ENCODE data around the gene SPINT3.

DNA sequence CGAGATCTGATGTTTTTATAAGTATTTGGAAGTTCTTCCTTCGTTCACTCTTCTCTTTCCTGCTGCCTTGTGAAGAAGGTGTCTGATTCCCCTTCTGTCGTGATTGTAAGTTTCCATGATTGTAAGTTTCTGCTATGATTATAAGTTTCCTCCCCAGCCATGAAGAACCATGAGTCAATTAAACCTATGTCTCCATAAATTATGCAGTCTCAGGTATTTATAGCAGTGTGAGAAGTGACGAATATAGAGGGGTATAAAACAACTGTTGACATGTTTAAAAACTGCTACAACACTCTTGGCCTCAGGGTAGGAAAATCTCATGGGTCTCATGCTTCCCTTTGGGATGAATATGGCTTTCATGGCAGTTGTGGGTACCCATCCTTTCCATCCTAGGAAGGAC is 51.7 kb downstream of the SPINT3 start:
- TF ChIP-seq, protein P1, sequence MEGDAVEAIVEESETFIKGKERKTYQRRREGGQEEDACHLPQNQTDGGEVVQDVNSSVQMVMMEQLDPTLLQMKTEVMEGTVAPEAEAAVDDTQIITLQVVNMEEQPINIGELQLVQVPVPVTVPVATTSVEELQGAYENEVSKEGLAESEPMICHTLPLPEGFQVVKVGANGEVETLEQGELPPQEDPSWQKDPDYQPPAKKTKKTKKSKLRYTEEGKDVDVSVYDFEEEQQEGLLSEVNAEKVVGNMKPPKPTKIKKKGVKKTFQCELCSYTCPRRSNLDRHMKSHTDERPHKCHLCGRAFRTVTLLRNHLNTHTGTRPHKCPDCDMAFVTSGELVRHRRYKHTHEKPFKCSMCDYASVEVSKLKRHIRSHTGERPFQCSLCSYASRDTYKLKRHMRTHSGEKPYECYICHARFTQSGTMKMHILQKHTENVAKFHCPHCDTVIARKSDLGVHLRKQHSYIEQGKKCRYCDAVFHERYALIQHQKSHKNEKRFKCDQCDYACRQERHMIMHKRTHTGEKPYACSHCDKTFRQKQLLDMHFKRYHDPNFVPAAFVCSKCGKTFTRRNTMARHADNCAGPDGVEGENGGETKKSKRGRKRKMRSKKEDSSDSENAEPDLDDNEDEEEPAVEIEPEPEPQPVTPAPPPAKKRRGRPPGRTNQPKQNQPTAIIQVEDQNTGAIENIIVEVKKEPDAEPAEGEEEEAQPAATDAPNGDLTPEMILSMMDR (IDR thresholded peaks at IDR 0.05; ENCODE audit: insufficient read depth, low read depth, low read length), result no peak
- TF ChIP-seq EZH2 (IDR thresholded peaks at IDR 0.05; ENCODE audit: insufficient read depth, low read length), result no peak
